HG03280 (cell line): ENCODE data around the gene GJB1.
"Not testable (repeated sequence)": the region's sequence is repeated elsewhere in the genome, so short reads cannot be mapped to it uniquely, and the experiment has no call there.

Source experiments
- ATAC-seq: cut with Tn5 transposase; IDR thresholded peaks from one replicate; pipeline ENCODE4 v1.9.1; 2021; ENCODE audit warnings: mild to moderate bottlenecking, moderate library complexity; ENCODE audit not compliant: unreplicated experiment

Gene GJB1

DNA sequence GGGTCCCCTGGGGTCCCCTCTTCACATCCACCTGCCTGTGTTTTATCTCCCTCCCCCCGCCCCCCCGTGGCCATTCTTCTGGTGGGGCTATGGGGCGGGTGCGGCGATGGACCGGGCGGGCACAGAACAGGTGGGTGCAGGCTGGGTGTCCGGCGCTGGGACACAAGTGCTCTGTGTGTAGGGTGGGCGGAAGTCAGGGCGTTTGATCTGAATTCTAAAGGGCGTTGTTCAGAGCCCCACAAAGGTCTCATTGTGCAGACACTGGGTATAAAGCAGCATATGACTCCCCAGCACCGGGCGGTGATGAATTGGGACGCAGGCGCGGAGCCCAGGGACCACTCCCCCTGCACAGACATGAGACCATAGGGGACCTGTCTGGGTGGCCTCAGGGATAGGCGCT lies at the start of gene GJB1:
Gene GJB1, plus strand, starts transcription at position 296 of the 400 bp plus-strand sequence. CDS start 484 bp downstream, outside the sequence.
- ATAC-seq, result no peak

DNA sequence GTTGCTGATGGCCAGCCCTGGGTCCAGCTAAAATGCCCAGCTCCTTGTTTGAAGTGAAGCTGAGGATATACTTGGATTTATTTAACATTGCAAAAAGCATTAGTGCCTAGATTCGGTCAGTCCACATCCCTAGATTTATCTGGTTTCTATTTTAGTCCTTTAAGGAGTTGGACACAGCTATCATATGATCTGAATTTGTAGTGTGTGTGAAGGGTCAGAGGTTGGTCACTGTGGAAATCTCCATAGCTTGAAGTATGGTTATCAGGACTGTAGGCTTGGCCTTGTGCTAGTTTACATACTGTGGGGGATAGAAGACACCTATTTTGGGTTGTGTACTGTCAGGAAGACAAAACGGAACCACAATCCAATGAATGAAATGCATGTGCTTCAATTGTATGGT lies 49.6 kb upstream of the GJB1 start:
- ATAC-seq, result no peak

DNA sequence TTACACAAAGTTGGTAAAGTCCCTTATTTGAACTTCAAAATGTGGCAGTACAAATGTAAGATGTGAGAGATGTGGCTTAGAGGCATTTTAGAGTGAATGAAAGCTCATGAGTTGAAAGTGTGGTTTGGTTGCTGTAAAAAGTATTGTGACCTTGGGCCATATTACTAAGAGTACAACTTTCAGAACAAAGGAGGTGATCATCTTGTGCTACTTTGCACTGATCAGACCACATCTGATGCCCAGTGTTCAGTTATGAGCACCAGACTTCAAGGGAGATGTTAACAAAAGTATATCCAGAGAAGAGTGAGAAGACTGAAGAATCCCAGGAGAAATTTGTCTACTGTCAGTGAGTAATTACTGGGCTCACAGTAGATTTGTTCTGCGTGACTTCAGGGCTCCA lies 48.2 kb upstream of the GJB1 start:
- ATAC-seq, result no peak

DNA sequence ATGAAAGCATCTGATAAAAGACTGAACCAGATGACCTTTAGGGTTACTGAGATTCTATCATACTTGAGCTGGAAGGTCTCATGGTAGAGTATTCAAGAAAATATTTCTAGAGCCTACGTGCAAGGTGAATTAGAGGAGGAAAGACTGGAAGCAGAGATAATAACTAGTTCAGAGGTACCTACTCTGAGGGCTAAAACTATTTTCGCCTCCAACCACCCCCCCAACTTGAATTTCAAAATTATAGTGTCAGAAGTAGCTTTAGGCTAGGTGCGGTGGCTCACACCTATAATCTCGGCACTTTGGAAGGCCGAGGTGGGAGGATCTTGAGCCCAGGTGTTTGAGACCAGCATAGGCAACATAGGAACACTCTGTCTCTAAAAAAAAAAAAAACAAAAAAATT lies 47.5 kb upstream of the GJB1 start:
- ATAC-seq, result no peak

DNA sequence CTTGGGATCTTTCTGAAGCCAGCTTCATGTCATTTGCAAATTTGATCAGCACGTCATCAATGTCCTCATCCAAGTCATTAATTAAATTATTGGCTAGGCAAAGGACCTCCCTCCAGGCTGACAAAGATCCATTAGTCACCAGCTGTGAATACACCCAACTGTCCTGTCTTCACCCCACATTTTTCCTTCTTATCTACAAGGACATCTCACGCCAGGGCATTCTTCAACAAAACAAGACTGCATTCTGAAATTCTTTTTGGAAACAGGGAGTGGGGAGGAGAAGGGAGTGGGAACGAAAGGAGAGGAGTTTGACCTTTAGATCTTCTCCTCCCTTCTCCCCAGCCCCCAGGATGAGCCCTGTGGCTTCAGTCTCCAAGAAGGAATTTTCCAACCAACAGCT lies 45.7 kb upstream of the GJB1 start:
- ATAC-seq, result no peak

DNA sequence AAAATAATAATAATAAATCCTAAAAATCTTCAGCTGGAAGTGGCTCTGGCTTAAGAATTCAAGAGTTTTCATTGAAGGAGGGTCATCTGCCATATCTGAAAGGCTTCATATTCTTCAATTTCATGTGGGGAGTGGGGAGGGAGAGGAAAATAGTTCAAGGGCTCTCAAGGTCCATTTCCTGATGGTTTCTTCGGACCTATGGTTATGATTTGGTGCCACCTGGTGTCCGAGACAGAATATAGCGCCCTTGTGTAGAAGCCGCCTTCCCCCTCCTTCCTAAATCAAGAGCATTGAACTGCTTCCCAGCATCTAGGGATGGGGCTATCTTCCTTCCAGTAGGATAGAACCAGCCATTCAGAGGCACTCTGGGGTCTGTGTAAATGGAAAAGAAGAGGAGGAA lies 44.1 kb upstream of the GJB1 start:
- no peak for ATAC-seq

DNA sequence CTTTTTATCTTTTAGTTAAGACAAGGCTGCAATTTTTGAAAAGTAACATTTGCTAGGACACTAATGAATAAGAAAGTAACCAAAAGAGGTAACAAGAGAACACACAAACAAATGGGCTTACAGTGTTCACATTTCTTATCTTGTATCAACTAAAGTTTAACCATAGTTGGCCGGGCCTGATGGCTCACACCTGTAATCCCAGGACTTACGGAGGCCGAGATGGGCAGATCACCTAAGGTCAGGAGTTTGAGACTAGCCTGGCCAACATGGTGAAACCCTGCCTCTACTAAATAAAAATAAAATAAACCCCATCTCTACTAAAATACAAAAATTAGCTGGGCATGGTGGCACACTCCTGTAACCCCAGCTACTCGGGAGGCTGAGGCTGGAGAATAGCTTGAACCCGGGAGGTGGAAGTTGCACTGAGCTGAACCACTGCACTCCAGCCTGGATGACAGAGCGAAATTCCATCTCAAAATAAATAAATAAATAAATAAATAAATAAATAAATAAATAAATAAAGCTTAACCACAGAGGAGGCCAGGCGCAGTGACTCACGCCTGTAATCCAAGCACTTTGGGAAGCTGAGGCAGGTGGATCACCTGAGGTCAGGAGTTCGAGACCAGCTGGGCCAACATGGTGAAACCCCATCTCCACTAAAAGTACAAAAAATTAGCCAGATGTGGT lies 42.3 kb upstream of the GJB1 start:
- not testable (repeated sequence) for ATAC-seq

DNA sequence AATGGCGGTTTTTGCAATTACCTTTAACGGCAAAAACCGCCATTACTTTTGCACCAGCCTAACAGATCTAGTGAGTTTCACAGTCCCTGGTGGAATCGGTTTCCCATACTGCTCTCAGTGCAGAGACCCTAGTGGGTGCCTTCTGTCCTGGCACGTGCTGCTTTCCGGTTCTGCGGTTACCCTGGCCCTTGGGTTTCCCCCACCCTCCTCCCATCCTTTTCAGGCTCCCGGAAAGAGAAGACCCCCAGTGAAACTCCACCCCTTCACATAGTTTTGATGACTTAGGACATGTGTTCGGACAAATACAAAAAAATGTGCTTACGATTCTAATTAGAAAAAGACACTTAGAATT lies 41.5 kb upstream of the GJB1 start:
- ATAC-seq, result peak; percentile 36

DNA sequence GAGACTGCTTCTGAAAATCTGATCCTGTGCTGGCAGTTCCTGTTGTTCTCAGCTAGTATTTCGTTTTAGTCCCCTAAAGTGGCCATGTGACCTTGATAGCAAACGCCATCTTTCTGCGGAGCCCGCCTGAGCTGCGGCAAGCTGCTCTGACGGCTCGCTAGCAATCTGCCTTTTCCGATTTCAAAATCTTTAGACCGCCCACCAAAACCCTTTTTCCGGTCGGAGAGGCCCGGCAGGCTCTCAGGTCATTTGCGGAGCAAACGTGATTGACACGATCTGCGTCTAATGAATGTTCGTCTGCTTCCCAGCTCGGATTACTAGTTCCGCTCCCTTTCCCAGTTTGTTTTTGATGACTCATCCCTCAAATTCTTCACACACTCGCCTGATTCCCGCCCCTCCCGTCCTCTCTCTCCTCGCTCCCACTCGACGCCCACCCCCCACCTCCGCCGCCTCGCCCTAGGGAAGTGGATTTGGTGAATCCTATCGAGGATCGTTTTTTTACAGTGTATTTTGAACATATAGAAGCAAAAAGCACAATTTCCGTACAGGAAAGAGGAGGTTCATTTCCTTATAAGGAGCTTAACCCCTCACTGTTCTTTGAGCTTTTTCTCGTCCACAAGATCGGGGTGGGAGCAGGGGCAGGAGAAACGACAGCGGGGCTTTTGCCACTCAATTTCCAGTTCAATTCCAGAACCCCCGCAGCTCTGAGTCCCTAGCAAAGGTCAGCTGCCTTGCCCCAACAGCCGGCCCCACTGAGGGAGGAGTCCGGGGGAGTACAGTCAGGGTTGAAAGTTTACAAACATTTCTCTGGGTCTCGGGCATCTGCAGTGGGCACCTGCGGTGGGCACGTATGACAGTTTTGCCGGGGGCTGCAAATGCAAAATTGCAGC lies 40.9 kb upstream of the GJB1 start:
- ATAC-seq, result peak; percentile 89

DNA sequence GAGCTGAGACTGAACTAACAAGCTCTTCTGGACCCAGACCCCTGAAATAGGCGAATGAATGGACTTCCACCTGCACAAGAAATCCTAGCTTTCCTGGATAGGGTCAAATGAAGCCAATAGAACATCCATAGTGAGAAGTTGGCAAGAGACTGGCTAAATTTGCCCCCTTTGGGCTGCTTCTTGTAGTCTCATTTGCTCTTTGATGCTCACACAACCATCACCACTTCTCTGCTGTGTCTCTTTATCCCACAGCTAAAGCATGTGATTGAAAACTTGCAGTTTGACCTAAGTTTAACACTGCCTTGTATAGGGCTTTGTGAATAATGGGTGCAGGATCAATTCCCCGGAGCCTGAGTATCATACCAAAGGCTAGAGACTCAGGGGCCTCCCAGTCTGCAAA lies 40.2 kb upstream of the GJB1 start:
- ATAC-seq, result no peak

DNA sequence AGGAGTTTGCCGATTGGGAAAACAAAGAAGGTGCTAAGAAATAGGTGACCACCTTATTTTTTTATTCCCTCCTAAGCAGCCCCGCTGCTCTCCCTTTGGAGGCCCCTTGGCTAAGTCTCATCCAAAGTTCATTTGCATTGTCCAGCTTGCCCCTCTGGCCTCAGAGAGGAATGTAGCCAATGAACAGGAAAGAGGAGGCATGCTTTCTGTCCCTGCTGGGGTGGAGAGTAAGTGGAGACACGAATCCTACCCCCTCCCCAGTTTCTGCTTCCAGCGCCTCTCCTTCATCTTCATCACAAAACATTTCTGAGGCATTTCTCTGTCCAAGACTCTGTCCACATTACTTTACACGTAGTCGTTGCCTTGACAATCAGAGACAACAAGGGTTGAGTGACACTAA lies 39.7 kb upstream of the GJB1 start:
- ATAC-seq, result no peak

DNA sequence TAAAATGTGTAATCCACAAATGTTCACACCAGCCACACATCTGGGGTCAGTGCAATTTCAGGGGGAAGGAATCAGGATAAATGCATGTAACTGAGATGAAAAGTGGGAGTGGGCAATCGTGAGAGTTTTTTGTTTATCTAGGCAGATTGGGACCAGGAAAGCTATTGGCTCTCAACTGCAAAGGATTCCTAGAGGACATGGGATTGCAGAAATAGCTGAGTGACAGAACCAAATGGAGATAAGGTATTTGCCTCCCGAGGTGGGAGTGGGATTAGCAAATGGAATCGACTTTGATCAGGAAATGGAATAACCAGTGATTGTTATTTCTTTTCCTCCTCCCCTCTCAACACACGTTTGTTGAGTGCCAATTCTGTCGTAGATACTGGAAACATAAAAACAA lies 38.9 kb upstream of the GJB1 start:
- no peak for ATAC-seq

DNA sequence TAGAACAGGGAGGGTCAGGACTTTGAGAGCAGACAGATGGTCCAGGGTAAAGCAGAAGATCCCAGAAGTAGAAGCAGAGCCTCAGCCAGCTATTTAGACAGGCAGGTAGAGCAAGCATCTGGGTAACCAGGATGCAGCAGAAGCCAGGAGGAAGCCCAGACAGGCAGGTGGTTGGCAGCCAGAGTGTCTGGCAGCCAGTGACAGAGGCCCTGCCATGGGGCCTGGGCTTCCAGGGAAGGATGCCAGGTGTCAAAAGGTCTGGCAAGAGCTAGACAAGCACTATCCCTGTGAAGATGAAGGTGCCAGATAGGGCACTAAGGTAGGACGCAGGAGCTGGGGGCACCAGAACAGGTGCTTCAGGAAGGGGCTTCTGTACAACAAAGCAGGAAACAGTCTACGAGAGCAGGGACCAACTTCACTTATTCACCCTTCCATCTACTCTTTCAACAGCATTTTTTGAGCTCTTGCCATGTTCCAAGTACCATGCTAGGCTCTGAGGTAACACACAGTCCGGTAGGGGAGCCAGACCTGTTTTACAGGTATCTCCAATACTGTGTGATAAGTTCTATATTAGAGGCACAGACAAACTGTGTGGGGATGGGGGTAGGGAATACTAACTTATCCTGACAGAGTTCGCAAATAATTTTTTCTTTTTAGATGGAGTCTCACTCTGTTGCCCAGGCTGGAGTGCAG lies 38.1 kb upstream of the GJB1 start:
- ATAC-seq, result no peak

DNA sequence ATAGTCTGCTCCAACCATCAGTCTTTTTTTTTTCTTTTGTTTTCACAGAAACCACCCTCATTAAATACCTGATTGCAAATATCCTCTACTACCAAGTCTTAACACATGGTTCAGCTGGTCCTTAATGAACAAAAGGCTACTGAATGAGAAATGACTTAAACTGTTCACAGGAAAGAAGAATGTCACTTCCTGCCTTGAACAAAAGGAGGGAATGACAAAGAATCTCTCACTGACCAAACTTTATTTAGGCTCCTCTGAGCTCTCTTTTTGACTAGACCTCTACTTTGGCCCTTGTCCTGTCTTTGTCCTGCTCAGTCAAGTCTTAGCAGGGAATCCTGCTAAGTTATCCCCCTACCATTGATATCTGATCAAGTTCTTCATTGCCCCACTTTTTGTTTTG lies 31.8 kb upstream of the GJB1 start:
- no peak for ATAC-seq

DNA sequence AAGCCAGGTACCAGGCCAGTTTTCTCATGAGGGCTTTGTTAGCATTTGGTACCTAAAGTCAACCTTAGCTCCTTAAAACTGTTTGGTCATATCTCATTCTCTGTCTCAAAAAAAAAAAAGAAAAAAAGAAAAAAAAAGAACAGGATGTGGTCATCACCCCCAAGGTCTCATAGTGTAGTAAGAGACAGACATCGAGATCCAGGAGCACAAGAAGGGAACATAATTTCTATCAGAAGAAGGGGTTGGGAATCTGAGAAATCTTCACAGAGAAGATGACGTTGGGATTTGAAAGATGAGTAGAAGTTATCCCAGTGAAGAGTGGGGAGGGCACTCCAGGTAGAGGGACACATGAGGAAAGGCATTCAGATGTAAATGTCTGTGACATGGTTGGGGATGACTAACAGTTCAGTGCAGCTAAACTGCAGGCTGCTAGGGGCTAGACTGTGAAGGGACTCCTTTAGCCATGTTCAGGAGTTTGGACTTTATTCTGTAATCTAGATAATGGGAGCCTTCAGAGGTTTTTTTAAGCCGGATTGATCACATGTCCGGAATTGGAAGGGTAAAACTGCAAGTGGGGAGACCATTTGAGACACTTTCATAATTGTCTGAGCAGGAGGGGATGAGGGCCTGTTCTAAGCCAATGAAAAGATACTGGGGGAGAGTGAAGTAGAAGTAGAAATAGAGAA lies 26.9 kb upstream of the GJB1 start:
- peak; percentile 44 for ATAC-seq

DNA sequence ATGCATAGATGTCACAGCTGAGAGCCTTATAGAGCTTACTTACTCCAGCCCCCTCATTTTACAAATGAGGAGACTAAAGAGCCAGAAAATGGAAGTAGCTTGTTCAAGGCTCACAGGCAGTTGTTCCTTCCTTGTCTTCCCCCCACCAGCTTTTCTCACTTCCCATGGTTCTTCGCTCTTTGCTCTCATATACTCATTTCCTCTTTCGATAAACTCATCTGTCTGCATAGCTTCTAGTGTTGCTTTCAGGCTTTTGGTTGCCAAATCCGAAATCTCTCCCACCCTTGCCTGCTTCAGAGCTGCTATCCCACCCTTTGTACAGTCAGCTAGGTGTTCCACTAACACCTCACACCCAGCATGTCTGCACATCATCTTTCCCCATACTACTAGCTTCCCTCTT lies 25.0 kb upstream of the GJB1 start:
- peak; percentile 70 for ATAC-seq

DNA sequence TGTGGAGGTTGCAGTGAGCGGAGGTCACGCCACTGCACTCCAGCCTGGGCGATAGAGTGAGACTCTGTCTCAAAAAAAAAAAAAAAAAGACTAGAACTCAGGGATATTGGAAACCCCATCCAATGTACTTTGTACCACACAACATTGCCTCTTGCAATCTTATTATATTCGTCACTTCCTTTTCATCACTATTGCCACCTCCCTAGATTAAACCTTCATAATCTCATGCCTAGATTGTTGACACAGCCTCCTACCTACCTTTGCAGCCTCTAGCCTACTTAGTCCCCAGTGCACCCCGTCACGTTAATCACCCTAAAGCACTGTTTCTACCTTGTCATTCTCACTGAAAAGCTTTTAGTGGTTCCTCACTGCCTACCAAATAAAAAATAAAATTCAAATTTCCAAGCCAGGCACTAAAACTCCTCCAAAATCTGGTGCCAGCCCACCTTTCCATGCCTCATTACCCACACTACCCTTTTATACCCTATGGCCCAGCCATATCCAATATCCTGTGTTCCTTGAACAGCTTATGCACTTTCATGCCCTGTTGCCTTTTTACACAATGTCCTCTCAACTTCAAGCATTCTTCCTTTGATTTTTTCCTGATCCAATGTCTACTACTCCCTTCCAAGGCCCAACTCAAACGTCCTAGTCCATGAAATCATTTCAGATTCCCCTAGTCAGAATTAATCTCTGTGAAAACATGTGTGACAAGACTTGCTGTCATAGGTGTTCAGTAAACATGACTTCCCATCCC lies 23.6 kb upstream of the GJB1 start:
- ATAC-seq, result no peak

DNA sequence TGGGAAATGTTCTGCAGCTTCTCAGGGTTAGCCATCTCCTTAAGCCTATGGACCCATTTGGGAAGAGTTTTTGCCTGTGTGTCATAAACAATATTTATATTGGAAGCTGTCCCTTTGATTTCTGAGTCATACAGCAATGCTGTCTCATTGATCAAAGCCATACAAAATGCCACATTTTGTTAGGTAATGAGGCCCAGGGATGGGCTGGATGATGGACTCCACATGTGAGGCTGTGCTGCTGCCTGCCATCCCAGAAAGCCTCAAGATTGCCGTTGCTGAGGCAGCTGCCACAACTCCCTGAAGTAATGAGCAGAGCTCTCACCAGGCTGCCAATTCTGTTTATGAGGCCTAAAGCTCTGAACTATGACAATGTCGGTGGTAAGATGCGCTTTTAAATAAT lies 12.2 kb upstream of the GJB1 start:
- no peak for ATAC-seq

DNA sequence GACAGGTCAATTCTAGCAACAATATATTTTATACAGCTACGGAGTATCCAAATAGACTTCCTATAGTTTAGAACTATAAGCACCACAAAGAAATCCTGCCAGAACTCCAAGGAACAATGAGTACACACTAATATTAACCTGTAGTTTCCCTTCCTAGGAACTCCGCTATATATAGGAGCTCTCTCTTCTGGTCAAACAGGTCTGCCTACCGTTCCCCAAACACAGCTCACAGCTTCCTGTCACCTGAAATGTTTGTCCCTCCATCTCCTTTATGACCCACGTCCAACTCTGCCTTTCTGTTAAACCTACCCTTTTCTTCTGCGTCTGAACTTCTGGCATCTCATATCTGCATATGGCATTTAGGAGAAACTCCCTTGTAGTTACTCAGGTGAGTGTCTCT lies 10.5 kb upstream of the GJB1 start:
- ATAC-seq, result no peak

DNA sequence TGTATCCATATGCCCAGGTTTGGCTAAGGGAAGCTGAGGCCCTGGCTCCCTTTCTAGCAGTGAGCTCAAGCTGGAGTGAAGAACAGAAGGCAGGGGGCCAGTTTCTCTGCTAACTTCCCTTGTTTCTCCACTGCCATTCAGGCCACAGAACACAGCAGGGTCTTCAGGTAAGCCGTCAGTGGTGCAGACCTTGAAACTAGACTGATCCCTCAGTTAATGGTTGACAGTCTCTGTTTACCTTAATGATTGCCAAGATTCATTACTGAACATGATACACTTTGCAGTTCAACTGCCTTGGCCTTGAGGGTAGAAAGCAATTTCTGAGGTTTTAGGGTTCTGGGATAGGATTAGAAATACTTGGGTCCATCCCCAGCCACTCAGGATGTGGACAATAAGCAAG lies 8.9 kb upstream of the GJB1 start:
- no peak for ATAC-seq
